CD4-positive, alpha-beta T cell treated with Interleukin-10 for 1 hour (primary cell): Measurements from ENCODE around the gene OCRL.
"Not testable (repeated sequence)": the region's sequence is repeated elsewhere in the genome, so short reads cannot be mapped to it uniquely, and the experiment has no call there.

Experiments used
- DNase-seq: peaks from one replicate; pipeline ENCODE4 v3.0.0-alpha.2; 2020

OCRL gene

GRCh38 chrX:129540722-129541184 is 694 bp downstream of the OCRL start:
- DNase-seq, result no peak

- no peak for DNase-seq
Observed at GRCh38 chrX:129544780-129545179, 4.7 kb downstream of the OCRL start.

- DNase-seq, result no peak
Observed at GRCh38 chrX:129545408-129545807, 5.3 kb downstream of the OCRL start.

GRCh38 chrX:129549124-129549523 is 9.1 kb downstream of the OCRL start:
- DNase-seq, result no peak

GRCh38 chrX:129553619-129554288 is 13.7 kb downstream of the OCRL start:
- no peak for DNase-seq

- DNase-seq, result not testable (repeated sequence)
Observed at GRCh38 chrX:129554816-129555215, 14.8 kb downstream of the OCRL start.

- no peak for DNase-seq
Observed at GRCh38 chrX:129556806-129557315, 16.8 kb downstream of the OCRL start.

GRCh38 chrX:129557844-129558480 is 17.9 kb downstream of the OCRL start:
- no peak for DNase-seq

GRCh38 chrX:129559783-129560182 is 19.7 kb downstream of the OCRL start:
- DNase-seq, result no peak

- no peak for DNase-seq
Observed at GRCh38 chrX:129561453-129561852, 21.4 kb downstream of the OCRL start.

- not testable (repeated sequence) for DNase-seq
Observed at GRCh38 chrX:129564345-129564744, 24.3 kb downstream of the OCRL start.

GRCh38 chrX:129565046-129565650 is 25.1 kb downstream of the OCRL start:
- DNase-seq, result no peak

- DNase-seq, result no peak
Observed at GRCh38 chrX:129566073-129566472, 26.0 kb downstream of the OCRL start.

GRCh38 chrX:129568349-129568748 is 28.3 kb downstream of the OCRL start:
- DNase-seq, result no peak

GRCh38 chrX:129572422-129572821 is 32.4 kb downstream of the OCRL start:
- no peak for DNase-seq

- DNase-seq, result not testable (repeated sequence)
Observed at GRCh38 chrX:129573652-129574051, 33.6 kb downstream of the OCRL start.

- no peak for DNase-seq
Observed at GRCh38 chrX:129574214-129574613, 34.2 kb downstream of the OCRL start.

GRCh38 chrX:129576539-129576938 is 36.5 kb downstream of the OCRL start:
- no peak for DNase-seq

- DNase-seq, result no peak
Observed at GRCh38 chrX:129577473-129577872, 37.4 kb downstream of the OCRL start.

- DNase-seq, result no peak
Observed at GRCh38 chrX:129577877-129578276, 37.8 kb downstream of the OCRL start.

GRCh38 chrX:129581904-129582303 is 41.8 kb downstream of the OCRL start:
- DNase-seq, result no peak

- DNase-seq, result no peak
Observed at GRCh38 chrX:129585167-129585566, 45.1 kb downstream of the OCRL start.

GRCh38 chrX:129585691-129586090 is 45.6 kb downstream of the OCRL start:
- DNase-seq, result no peak

GRCh38 chrX:129586446-129586845 is 46.4 kb downstream of the OCRL start:
- no peak for DNase-seq
